H9 (cell line): ENCODE data around the gene ZNF570. TPM values are rescaled to one million over a fixed set of nuclear protein-coding genes. Genes with fewer than 3 reads are reported as not detected.
A peak's percentile ranks its signal among the peaks of the same experiment; 100 is the strongest.

Experiments used
- DNase-seq: peaks from one replicate; pipeline ENCODE4 v3.0.0-alpha.2; 2017
- H2AFZ ChIP-seq: one replicate; pipeline ENCODE4 v1.6.1; 2013; ENCODE audit warnings: mild to moderate bottlenecking, low read length, control low read depth, moderate library complexity
- H2AK5ac ChIP-seq: 2 replicates; pipeline ENCODE4 v1.6.1; 2013; ENCODE audit warnings: low read length, control low read depth, mixed read lengths; ENCODE audit not compliant: insufficient read length
- H2BK120ac ChIP-seq: one replicate; pipeline ENCODE4 v1.6.1; 2013; ENCODE audit warnings: low read depth, mild to moderate bottlenecking, low read length, control low read depth, inconsistent platforms; ENCODE audit not compliant: poor library complexity, severe bottlenecking
- H2BK12ac ChIP-seq: 2 replicates; pipeline ENCODE4 v1.6.1; 2013; ENCODE audit warnings: low read length, control low read depth, mixed read lengths, low read depth; ENCODE audit not compliant: insufficient read length
- H2BK15ac ChIP-seq: 2 replicates; pipeline ENCODE4 v1.6.1; 2013; ENCODE audit warnings: low read depth, low read length, control low read depth
- H2BK20ac ChIP-seq: one replicate; pipeline ENCODE4 v1.6.1; 2013; ENCODE audit warnings: low read depth, mild to moderate bottlenecking, low read length, control low read depth, inconsistent platforms; ENCODE audit not compliant: poor library complexity, severe bottlenecking
- H2BK5ac ChIP-seq: 2 replicates; pipeline ENCODE4 v1.6.1; 2013; ENCODE audit warnings: low read length, control low read depth, mixed read lengths; ENCODE audit not compliant: insufficient read length
- H3K14ac ChIP-seq: 2 replicates; pipeline ENCODE4 v1.6.1; 2013; ENCODE audit warnings: low read length, control low read depth; ENCODE audit not compliant: insufficient read depth
- H3K18ac ChIP-seq: 2 replicates; pipeline ENCODE4 v1.6.1; 2013; ENCODE audit warnings: low read depth, mild to moderate bottlenecking, mixed read lengths, low read length, control low read depth; ENCODE audit not compliant: insufficient read length
- H3K23ac ChIP-seq: 2 replicates; pipeline ENCODE4 v1.6.1; 2013; ENCODE audit warnings: low read length, control low read depth, mixed read lengths, low read depth; ENCODE audit not compliant: insufficient read length
- H3K23me2 ChIP-seq: 2 replicates; pipeline ENCODE4 v1.6.1; 2013; ENCODE audit warnings: low read depth, mild to moderate bottlenecking, mixed read lengths, low read length, control low read depth; ENCODE audit not compliant: insufficient read length, poor library complexity, severe bottlenecking
- H3K27ac ChIP-seq: 2 replicates; pipeline ENCODE4 v1.5.1; 2013; ENCODE audit warnings: low read length, control low read depth, mixed read lengths, low read depth; ENCODE audit not compliant: insufficient read length
- H3K27me3 ChIP-seq: 2 replicates; pipeline ENCODE4 v1.6.1; 2013; ENCODE audit warnings: low read length, control low read depth, inconsistent platforms; ENCODE audit not compliant: insufficient read depth
- H3K4ac ChIP-seq: 2 replicates; pipeline ENCODE4 v1.6.1; 2013; ENCODE audit warnings: low read depth, mild to moderate bottlenecking, control low read depth, inconsistent platforms, low read length, moderate library complexity
- H3K4me1 ChIP-seq: 2 replicates; pipeline ENCODE4 v1.6.1; 2013; ENCODE audit warnings: low read length, control low read depth, inconsistent platforms; ENCODE audit not compliant: insufficient read depth
- H3K4me2 ChIP-seq: 2 replicates; pipeline ENCODE4 v1.6.1; 2013; ENCODE audit warnings: low read length, control low read depth, mixed read lengths; ENCODE audit not compliant: insufficient read length, insufficient read depth
- H3K56ac ChIP-seq: 2 replicates; pipeline ENCODE4 v1.6.1; 2013; ENCODE audit warnings: low read depth, mild to moderate bottlenecking, mixed read lengths, low read length, control low read depth; ENCODE audit not compliant: insufficient read length
- H3K79me1 ChIP-seq: 2 replicates; pipeline ENCODE4 v1.6.1; 2013; ENCODE audit warnings: low read depth, mild to moderate bottlenecking, moderate library complexity, low read length, control low read depth, inconsistent platforms; ENCODE audit not compliant: insufficient read depth, poor library complexity, severe bottlenecking
- H3K79me2 ChIP-seq: 2 replicates; pipeline ENCODE4 v1.6.1; 2013; ENCODE audit warnings: low read length, control low read depth, inconsistent platforms; ENCODE audit not compliant: insufficient read depth
- H3K9ac ChIP-seq: 2 replicates; pipeline ENCODE4 v1.6.1; 2013; ENCODE audit warnings: low read length, control low read depth, mixed read lengths; ENCODE audit not compliant: insufficient read length; ENCODE audit errors: extremely low read depth
- H3K9me3 ChIP-seq: one replicate; pipeline ENCODE4 v1.6.1; 2013; ENCODE audit warnings: low read depth, low read length, inconsistent platforms; ENCODE audit not compliant: control insufficient read depth
- H3T11ph ChIP-seq: one replicate; pipeline ENCODE4 v1.6.1; 2013; ENCODE audit warnings: mild to moderate bottlenecking, low read length, control low read depth, inconsistent platforms
- H4K20me1 ChIP-seq: one replicate; pipeline ENCODE4 v1.6.1; 2013; ENCODE audit not compliant: control insufficient read depth, insufficient read length, insufficient read depth
- H4K5ac ChIP-seq: 2 replicates; pipeline ENCODE4 v1.6.1; 2013; ENCODE audit warnings: low read depth, mild to moderate bottlenecking, mixed read lengths, low read length, control low read depth; ENCODE audit not compliant: insufficient read length
- H4K8ac ChIP-seq: replicated peaks from 2 replicates; pipeline ENCODE4 v1.6.1; 2013; ENCODE audit warnings: low read length, control low read depth, mixed read lengths, low read depth; ENCODE audit not compliant: insufficient read length
- H4K91ac ChIP-seq: 2 replicates; pipeline ENCODE4 v1.6.1; 2013; ENCODE audit warnings: low read depth, mild to moderate bottlenecking, moderate library complexity, mixed read lengths, low read length, control low read depth; ENCODE audit not compliant: insufficient read length
- H3K27ac Mint-ChIP-seq, 3 experiments: 2 replicates in 2 of 3; 3 replicates in 1 of 3; pipeline ENCODE4 v1.8.0; 2020 to 2021; ENCODE audit warnings: mixed read lengths in 3 of 3, mild to moderate bottlenecking in 1 of 3, moderate library complexity in 1 of 3
- H3K27me3 Mint-ChIP-seq: 2 replicates; pipeline ENCODE4 v1.8.0; 2021; ENCODE audit warnings: low read depth, mild to moderate bottlenecking, moderate library complexity, mixed read lengths
- H3K36me3 Mint-ChIP-seq, 3 experiments: 2 replicates in 2 of 3; 3 replicates in 1 of 3; pipeline ENCODE4 v1.8.0; 2020 to 2021; ENCODE audit warnings: low read depth in 3 of 3, mixed read lengths in 3 of 3; ENCODE audit not compliant: insufficient read depth in 1 of 3
- H3K4me1 Mint-ChIP-seq, 2 experiments: 2 replicates each; pipeline ENCODE4 v1.8.0; 2020; ENCODE audit warnings: mixed read lengths in 2 of 2
- H3K4me3 Mint-ChIP-seq, 2 experiments: 2 replicates in 1 of 2; 3 replicates in 1 of 2; pipeline ENCODE4 v1.8.0; 2020 to 2021; ENCODE audit warnings: mild to moderate bottlenecking in 2 of 2, mixed read lengths in 2 of 2, moderate library complexity in 1 of 2
- H3K9me3 Mint-ChIP-seq, 2 experiments: 2 replicates in 1 of 2; 3 replicates in 1 of 2; pipeline ENCODE4 v1.8.0; 2020; ENCODE audit warnings: mild to moderate bottlenecking in 2 of 2, mixed read lengths in 2 of 2, moderate library complexity in 1 of 2
- whole genome bisulfite sequencing: extraction: QIAGEN DNeasy Blood & Tissue Kit; methylation state at CpG from one replicate; pipeline ENCODE4 v1.1.7; 2013; ENCODE audit warnings: missing lambda C conversion rate, low lambda C conversion rate, mixed read lengths; ENCODE audit not compliant: insufficient read length; ENCODE audit errors: extremely low coverage; 5-methylcytosine and 5-hydroxymethylcytosine counted together
- total RNA-seq: library from RNA; stranded (reverse); gene quantifications from 2 replicates; pipeline ENCODE4 v1.2.1, GENCODE V29; 2021
- TF ChIP-seq, protein P1 (sequence below): fragments of 200-600 bp; sonication (generic); conservative IDR thresholded peaks from 3 replicates; pipeline ENCODE4 v1.8.0; 2021; ENCODE audit warnings: antibody characterized with exemption, mild to moderate bottlenecking

Gene ZNF570
- total RNA-seq, 1 experiment from 2014 or later = 5.9 TPM

DNA sequence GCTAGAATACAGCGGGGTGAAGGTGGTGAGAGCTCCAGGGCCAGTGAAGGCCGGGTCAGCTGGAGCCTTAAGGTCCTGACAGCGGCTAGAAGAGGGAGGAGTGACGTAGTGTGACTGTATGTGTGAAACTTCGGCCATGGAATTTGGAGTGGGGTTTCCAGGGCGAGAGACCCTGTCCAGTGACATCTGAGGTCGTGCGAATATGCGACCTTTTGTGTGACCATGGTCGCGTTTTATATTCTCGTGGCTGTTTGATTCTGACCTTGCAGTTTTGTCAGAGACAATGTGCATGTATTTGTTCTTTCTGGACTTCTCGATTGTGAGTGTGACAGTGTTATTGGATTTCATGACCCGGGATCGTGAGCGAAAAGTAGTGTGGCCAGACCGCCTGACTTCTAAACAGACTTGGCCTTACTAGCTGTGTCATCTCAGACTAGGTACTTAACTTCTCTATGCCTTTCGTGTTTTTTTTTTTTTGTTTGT is 1.5 kb upstream of the ZNF570 start:
- Mint-ChIP-seq H3K27ac (peak overlapping the region; percentile 24 to 92 (median 76); a peak in 3 of 7 replicates), H3K36me3 (peaks cover 10 to 16% (median 11%) of the 10 kb centered on the region in 3 experiments), H3K9me3 (peaks cover 0 to 15% of the 10 kb centered on the region in 2 experiments), H3K27me3 (no peaks in the 10 kb centered on the region), H3K4me3 (peak overlapping the region; percentile 97), H3K4me1 (peaks cover 13 to 24% of the 10 kb centered on the region in 2 experiments)
- Histone ChIP-seq H2BK15ac (no peak overlapping the region), H3K23ac (no peak overlapping the region), H4K91ac (no peak overlapping the region), H3K27me3 (no peaks in the 10 kb centered on the region), H3K9ac (no peak overlapping the region), H3K79me1 (no peaks in the 10 kb centered on the region), H4K20me1 (no peaks in the 10 kb centered on the region), H3K56ac (no peak overlapping the region), H3K14ac (no peak overlapping the region), H4K8ac (no peak overlapping the region), H2BK5ac (no peak overlapping the region), H4K5ac (no peak overlapping the region), H3K4me2 (peak overlapping the region; percentile 98), H3K27ac (no peak overlapping the region), H2AK5ac (no peak overlapping the region), H3K4me1 (no peaks in the 10 kb centered on the region), H3K9me3 (no peaks in the 10 kb centered on the region), H2BK120ac (no peak overlapping the region), H3K23me2 (peaks cover 16% of the 10 kb centered on the region), H3T11ph (no peak overlapping the region), H2AFZ (no peak overlapping the region), H2BK20ac (no peak overlapping the region), H3K79me2 (no peaks in the 10 kb centered on the region), H2BK12ac (no peak overlapping the region), H3K4ac (no peak overlapping the region), H3K18ac (no peak overlapping the region)
- DNase-seq = no peak
- TF ChIP-seq, protein P1, sequence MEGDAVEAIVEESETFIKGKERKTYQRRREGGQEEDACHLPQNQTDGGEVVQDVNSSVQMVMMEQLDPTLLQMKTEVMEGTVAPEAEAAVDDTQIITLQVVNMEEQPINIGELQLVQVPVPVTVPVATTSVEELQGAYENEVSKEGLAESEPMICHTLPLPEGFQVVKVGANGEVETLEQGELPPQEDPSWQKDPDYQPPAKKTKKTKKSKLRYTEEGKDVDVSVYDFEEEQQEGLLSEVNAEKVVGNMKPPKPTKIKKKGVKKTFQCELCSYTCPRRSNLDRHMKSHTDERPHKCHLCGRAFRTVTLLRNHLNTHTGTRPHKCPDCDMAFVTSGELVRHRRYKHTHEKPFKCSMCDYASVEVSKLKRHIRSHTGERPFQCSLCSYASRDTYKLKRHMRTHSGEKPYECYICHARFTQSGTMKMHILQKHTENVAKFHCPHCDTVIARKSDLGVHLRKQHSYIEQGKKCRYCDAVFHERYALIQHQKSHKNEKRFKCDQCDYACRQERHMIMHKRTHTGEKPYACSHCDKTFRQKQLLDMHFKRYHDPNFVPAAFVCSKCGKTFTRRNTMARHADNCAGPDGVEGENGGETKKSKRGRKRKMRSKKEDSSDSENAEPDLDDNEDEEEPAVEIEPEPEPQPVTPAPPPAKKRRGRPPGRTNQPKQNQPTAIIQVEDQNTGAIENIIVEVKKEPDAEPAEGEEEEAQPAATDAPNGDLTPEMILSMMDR = no peak
- no CpG with 5 or more reads among the region's 18 CpGs for WGBS
